HG03175 (cell line): ENCODE results near the gene GFOD2.
A peak's percentile ranks its signal among the peaks of the same experiment; 100 is the strongest.

Experiments
- ATAC-seq: cut with Tn5 transposase; IDR thresholded peaks from one replicate; pipeline ENCODE4 v1.9.1; 2021; ENCODE audit warnings: mild to moderate bottlenecking, moderate library complexity; ENCODE audit not compliant: unreplicated experiment

The GFOD2 gene

DNA sequence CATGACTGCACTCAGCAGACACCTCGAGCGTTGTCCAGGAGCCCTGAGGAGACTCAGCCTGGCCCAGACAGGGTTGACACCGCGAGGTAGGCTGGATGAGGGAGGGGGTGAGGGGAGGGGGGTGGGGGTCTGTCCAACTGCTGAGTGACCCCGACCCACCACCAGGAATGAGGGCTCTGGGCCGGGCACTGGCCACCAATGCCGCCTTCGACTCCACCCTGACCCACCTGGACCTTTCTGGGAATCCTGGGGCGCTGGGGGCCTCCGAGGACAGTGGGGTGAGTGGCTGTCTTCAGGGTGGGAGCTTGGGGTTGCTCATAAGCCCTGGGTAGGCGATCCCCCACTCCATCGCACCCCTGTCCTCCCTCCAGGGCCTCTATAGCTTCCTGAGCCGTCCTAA lies 71.4 kb downstream of the GFOD2 start:
- ATAC-seq = no peak

DNA sequence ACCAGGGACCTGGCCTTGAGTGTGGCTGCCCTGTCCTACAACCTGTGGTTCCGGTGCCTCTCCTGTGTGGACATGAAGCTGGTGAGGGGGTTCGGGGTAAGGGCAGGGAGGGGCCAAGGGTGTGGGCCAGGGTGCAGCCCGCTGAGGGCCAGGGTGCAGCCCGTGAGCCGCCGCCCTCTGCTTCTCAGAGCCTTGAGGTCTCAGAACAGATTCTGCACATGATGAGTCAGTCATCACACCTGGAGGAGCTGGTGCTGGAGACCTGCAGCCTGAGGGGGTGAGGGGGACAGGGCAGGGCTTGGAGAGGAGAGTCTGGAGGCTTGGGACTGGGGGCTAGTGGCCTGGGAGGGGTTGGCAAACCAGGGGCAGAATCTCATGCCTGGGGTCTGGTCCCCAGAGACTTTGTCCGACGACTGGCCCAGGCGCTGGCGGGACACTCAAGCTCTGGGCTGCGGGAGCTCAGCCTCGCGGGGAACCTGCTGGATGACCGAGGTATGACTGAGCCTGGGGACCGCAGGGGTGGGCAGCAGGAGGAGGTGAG lies 71.9 kb downstream of the GFOD2 start:
- ATAC-seq = no peak

DNA sequence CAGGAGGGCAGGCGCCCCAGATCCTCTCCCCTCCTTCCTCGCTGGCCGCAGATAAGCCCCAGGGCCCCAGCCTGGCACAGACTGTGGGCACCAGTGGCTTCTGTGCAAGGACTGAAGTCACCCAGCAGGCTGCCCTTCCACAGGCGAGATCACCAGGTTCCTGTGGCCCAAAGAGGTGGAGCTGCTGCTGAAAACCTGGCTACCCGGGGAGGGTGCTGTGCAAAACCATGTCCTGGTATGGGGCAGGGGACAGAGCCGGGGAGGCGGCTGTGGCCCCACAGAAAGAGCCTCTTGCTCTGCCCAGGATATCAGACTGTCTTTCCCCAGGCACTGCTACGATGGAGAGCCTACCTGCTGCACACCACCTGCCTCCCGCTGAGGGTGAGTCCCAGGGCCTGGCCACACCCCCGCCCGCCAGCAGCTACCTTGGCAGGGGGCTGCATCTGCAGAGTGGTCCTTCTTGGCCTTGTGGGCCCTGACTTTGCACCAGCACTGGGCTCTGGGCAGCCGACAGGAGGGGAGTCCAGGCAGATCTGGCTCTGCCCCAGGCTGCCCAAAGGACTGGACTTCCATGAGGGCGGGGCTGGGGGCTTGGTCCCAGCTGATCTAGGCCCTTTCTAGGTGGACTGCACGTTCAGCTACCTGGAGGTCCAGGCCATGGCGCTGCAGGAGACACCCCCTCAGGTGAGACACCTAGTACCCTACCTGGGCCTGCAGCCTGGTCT lies 73.6 kb downstream of the GFOD2 start:
- ATAC-seq = peak; percentile 14

DNA sequence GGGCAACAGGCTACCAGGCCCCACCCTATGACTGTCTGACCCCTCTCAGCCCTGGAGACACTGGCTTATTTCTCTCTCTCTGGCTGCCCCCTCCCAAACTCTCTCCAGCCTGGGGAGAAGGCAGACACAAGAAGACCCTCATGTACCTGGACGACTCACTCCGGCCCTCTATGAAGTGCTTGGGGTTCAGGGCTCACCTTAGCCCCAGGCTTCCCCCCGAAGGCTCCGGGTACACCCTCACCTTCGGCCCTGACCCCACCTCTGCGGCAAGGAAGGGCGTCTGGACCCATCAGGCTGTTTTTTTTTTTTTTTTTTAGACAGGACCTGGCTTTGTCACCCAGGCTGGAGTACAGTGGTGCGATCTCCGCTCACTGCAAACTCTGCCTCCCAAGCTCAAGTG lies 75.1 kb downstream of the GFOD2 start:
- no peak for ATAC-seq

DNA sequence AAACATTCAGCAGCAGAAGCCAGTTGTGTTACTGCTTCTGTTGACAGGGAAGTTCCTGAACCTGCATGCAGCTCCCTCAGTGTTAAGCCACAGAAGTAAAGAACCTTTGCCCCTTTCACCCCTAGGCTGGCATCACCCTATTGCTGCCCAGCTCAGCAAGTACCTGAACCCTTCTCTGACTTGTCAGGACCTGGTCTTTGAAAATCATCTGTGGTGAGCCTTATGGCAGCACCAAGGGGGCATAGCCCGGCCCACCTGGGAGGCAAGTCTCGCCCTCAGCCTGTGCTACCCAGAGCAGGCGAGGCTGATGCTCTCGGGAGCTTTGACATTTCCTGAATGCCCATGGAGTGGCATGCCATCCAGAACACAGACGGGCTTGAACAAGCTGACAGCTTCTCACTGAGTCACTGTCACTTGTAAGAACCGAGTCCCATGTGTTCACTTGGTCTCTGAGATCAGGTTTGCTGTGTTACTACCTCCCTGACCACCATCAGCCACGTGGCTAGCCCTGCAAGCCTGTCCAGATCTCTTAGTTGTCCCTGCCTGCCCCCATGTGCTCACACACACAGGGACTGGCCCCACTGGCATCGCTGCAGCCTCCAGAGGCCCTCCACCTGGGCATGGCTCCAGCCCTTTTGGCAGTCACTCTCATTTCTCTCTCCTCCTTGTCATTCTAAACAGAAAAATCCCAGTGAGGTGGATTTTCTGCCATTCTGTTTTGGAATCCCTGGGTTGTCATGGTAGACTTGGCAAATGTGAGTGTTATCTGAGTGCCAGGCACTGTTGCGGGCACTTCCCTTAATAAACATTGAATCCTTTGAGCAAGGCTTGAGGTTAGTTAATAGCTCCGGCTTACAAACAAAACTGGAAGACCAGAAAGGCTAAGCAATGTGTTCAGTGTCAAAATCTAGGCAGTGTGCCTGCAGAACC lies 77.1 kb downstream of the GFOD2 start:
- ATAC-seq = no peak

DNA sequence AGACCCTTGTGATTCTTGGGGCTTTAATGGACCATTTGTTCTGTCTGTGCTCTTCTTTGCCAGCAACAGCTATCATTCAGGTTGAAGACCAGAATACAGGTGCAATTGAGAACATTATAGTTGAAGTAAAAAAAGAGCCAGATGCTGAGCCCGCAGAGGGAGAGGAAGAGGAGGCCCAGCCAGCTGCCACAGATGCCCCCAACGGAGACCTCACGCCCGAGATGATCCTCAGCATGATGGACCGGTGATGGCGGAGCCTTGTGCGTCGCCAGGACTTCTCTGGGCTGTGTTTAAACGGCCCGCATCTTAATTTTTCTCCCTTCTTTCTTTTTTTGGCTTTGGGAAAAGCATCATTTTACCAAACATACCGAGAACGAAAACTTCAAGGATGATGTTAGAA lies 81.5 kb downstream of the GFOD2 start:
- no peak for ATAC-seq

DNA sequence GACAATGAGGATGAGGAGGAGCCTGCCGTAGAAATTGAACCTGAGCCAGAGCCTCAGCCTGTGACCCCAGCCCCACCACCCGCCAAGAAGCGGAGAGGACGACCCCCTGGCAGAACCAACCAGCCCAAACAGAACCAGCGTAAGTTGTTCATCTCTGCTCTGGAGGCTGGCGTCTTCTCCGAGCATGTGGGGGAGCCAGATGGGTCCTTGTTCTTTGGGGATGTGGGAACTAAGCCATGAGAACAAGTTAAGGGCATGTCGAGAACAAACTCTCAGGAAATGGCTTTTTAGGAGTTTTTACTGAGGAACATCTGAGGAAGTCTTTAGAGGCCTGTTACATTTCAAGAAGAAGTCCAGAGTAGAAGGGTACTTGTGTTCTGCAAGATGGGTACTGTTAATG lies 82.4 kb downstream of the GFOD2 start:
- no peak for ATAC-seq

DNA sequence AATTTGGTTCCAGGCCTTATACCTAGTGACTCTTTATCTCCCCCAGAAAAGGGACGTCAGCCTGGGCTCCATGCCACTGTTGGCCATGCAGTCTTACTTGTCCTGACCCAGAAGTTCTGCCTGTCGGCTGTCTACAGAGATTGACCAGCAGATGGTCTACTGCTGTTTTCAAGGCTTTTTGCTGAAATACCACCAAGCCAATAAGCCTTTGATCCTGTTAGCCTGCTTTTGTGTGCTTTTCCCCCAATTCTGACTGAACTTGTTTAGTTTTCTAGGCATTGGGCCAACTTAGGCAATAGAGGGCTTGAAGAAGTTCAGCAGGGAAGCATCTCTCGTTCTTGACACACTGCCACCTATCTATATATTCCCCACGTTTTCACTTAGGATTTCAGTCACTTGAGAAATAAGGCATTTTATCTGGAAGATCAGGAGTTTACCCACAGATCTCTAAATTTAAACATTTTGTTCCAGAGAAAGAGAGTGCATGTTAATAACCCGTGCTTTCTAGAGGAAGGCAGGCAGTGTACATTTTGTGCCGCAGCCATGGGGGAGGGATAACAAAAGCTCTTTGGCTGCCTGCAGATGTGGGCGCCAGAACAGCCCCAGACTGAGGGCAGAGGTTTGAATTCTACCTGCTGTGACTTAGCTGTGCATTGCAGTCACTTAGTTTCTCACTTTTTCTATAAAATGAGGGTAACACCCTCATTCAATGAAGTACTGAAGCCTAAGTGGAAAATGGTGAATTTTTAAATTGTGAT lies 86.5 kb downstream of the GFOD2 start:
- no peak for ATAC-seq

DNA sequence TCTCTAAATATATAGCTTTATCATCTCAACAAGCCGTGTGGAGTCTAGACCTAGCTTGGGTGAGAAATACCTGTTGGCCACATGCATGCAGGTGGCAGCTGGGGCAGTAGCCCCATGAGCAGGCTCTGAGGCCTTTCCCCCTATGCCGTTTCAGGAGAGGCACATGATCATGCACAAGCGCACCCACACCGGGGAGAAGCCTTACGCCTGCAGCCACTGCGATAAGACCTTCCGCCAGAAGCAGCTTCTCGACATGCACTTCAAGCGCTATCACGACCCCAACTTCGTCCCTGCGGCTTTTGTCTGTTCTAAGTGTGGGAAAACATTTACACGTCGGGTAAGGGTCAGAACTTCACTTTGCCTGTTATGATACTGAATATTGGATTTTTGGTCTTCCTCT lies 90.9 kb downstream of the GFOD2 start:
- ATAC-seq = no peak
